ENCODE results near the gene DUSP7.

DNA sequence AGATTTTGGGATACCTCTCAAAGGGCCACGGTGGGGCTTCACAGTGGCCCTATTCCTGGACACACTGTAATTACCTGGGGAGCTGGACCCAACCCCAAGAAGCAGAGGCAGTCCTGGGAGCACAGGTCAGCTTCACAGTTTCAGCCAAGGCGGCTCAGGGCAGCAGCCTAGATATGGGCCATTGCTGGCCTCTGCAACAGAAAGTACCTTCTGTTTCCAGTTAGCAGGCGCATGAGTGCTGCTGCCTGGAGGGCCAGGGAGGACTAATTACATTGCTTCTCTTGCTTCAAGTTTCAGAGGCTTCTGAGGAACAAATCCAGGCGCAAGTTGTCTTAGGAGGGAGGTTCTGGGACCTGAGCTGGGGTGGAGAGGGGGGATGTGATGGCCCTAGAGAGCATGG, 13.5 kb upstream of the DUSP7 start:
- TF ChIP-seq, protein P1, sequence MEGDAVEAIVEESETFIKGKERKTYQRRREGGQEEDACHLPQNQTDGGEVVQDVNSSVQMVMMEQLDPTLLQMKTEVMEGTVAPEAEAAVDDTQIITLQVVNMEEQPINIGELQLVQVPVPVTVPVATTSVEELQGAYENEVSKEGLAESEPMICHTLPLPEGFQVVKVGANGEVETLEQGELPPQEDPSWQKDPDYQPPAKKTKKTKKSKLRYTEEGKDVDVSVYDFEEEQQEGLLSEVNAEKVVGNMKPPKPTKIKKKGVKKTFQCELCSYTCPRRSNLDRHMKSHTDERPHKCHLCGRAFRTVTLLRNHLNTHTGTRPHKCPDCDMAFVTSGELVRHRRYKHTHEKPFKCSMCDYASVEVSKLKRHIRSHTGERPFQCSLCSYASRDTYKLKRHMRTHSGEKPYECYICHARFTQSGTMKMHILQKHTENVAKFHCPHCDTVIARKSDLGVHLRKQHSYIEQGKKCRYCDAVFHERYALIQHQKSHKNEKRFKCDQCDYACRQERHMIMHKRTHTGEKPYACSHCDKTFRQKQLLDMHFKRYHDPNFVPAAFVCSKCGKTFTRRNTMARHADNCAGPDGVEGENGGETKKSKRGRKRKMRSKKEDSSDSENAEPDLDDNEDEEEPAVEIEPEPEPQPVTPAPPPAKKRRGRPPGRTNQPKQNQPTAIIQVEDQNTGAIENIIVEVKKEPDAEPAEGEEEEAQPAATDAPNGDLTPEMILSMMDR (IDR thresholded peaks at IDR 0.05 in 4 of 5, conservative IDR thresholded peaks at IDR 0.05 in 1 of 5): no peak
- no peak for TF ChIP-seq POLR2A (IDR thresholded peaks at IDR 0.05)
